GM23338 (cell line): ENCODE data around the gene CNTN5. TPM values are rescaled to one million over a fixed set of nuclear protein-coding genes. Genes with fewer than 3 reads are reported as not detected.

Experiments
- ATAC-seq: fragments of 200-7000 bp; cut with Tn5 transposase; 3 replicates; pipeline ENCODE4 v1.9.1; 2020
- DNase-seq: peaks from one replicate; pipeline ENCODE4 v3.0.0-alpha.2; 2015; ENCODE audit warnings: low spot score
- H2AFZ ChIP-seq: fragments of 200-600 bp; sonication (generic); 2 replicates; pipeline ENCODE4 v1.8.0; 2016; ENCODE audit warnings: antibody characterized with exemption, mild to moderate bottlenecking, moderate library complexity
- H3F3A ChIP-seq: fragments of 200-600 bp; sonication (generic); replicated peaks from 2 replicates; pipeline ENCODE4 v1.8.0; 2017; ENCODE audit warnings: antibody characterized with exemption, mixed run types, low read depth
- H3K27ac ChIP-seq: fragments of 200-600 bp; sonication (generic); 2 replicates; pipeline ENCODE4 v1.6.1; 2016; ENCODE audit warnings: low read depth
- H3K27me3 ChIP-seq: fragments of 200-600 bp; sonication (generic); 2 replicates; pipeline ENCODE4 v1.8.0; 2016; ENCODE audit warnings: mild to moderate bottlenecking, mixed run types, moderate library complexity; ENCODE audit not compliant: insufficient read depth
- H3K36me3 ChIP-seq: fragments of 200-600 bp; sonication (generic); 2 replicates; pipeline ENCODE4 v1.8.0; 2016; ENCODE audit warnings: mild to moderate bottlenecking; ENCODE audit not compliant: insufficient read depth
- H3K4me1 ChIP-seq: fragments of 200-600 bp; sonication (generic); 2 replicates; pipeline ENCODE4 v1.8.0; 2016; ENCODE audit warnings: mild to moderate bottlenecking, moderate library complexity; ENCODE audit not compliant: insufficient read depth
- H3K4me2 ChIP-seq: fragments of 200-600 bp; sonication (generic); 2 replicates; pipeline ENCODE4 v1.7.1; 2017; ENCODE audit warnings: mixed run types
- H3K4me3 ChIP-seq: fragments of 200-600 bp; sonication (generic); 2 replicates; pipeline ENCODE4 v1.6.1; 2016; ENCODE audit warnings: mixed run types
- H3K79me2 ChIP-seq: fragments of 200-600 bp; sonication (generic); replicated peaks from 2 replicates; pipeline ENCODE4 v1.8.0; 2017; ENCODE audit warnings: mild to moderate bottlenecking; ENCODE audit not compliant: insufficient read depth
- H3K9me2 ChIP-seq: fragments of 200-600 bp; sonication (generic); 2 replicates; pipeline ENCODE4 v1.8.0; 2017; ENCODE audit not compliant: insufficient read depth
- H4K20me1 ChIP-seq: fragments of 200-600 bp; sonication (generic); replicated peaks from 2 replicates; pipeline ENCODE4 v1.8.0; 2017; ENCODE audit warnings: mild to moderate bottlenecking; ENCODE audit not compliant: insufficient read depth
- H3K27ac Mint-ChIP-seq: 2 replicates; pipeline ENCODE4 v1.8.0; 2020; ENCODE audit warnings: inconsistent platforms, mild to moderate bottlenecking, moderate library complexity, mixed read lengths
- H3K27me3 Mint-ChIP-seq: 3 replicates; pipeline ENCODE4 v1.8.0; 2022; ENCODE audit warnings: low read depth, mild to moderate bottlenecking, moderate library complexity, mixed read lengths, inconsistent platforms; ENCODE audit not compliant: insufficient read depth, poor library complexity
- H3K36me3 Mint-ChIP-seq: 3 replicates; pipeline ENCODE4 v1.8.0; 2021; ENCODE audit warnings: low read depth, mild to moderate bottlenecking, inconsistent platforms, moderate library complexity, mixed read lengths
- H3K4me1 Mint-ChIP-seq: 3 replicates; pipeline ENCODE4 v1.8.0; 2020; ENCODE audit warnings: mild to moderate bottlenecking, inconsistent platforms, mixed read lengths
- H3K4me3 Mint-ChIP-seq: 3 replicates; pipeline ENCODE4 v1.8.0; 2021; ENCODE audit warnings: moderate library complexity, mild to moderate bottlenecking, inconsistent platforms, mixed read lengths
- H3K9me3 Mint-ChIP-seq: 3 replicates; pipeline ENCODE4 v1.8.0; 2020; ENCODE audit warnings: moderate library complexity, mild to moderate bottlenecking, inconsistent platforms, mixed read lengths
- CREB1 ChIP-seq: fragments of 250-450 bp; sonication (Bioruptor Pico); IDR thresholded peaks from 2 replicates; pipeline ENCODE4 v1.5.0; 2020; ENCODE audit warnings: low read depth, mild to moderate bottlenecking, moderate library complexity
- CTCF ChIP-seq, 2 experiments: fragments of 200-600 bp in 1 of 2; sonication (generic) in 1 of 2; conservative IDR thresholded peaks; 2 replicates each; pipeline versions ENCODE4 v1.5.1 to v1.6.1; 2016 to 2017; ENCODE audit warnings: antibody characterized with exemption in 2 of 2, low read depth in 2 of 2, mild to moderate bottlenecking in 2 of 2, moderate library complexity in 1 of 2
- ETS1 ChIP-seq: IDR thresholded peaks from 2 replicates; pipeline ENCODE4 v1.6.1; 2016; ENCODE audit warnings: antibody characterized with exemption
- EZH2 ChIP-seq: fragments of 200-600 bp; sonication (generic); IDR thresholded peaks from one replicate; pipeline ENCODE4 v1.8.0; 2017; ENCODE audit warnings: antibody characterized with exemption, mild to moderate bottlenecking, low read depth; ENCODE audit not compliant: unreplicated experiment
- EZH2phosphoT487 ChIP-seq: fragments of 200-600 bp; sonication (generic); IDR thresholded peaks from one replicate; pipeline ENCODE4 v1.8.1; 2018; ENCODE audit warnings: antibody characterized with exemption; ENCODE audit not compliant: unreplicated experiment
- JUNB ChIP-seq: IDR thresholded peaks from one replicate; pipeline ENCODE4 v1.6.1; 2016; ENCODE audit warnings: antibody characterized with exemption; ENCODE audit not compliant: unreplicated experiment
- NANOG ChIP-seq: IDR thresholded peaks from 2 replicates; pipeline ENCODE4 v1.6.1; 2016; ENCODE audit warnings: antibody characterized with exemption, borderline replicate concordance
- POLR2AphosphoS5 ChIP-seq: IDR thresholded peaks from 2 replicates; pipeline ENCODE4 v1.6.1; 2016; ENCODE audit warnings: antibody characterized with exemption, low read depth
- REST ChIP-seq: IDR thresholded peaks from one replicate; pipeline ENCODE4 v1.6.1; 2018; ENCODE audit warnings: antibody characterized with exemption; ENCODE audit not compliant: unreplicated experiment
- STAT1 ChIP-seq: IDR thresholded peaks from one replicate; pipeline ENCODE4 v1.6.1; 2016; ENCODE audit warnings: antibody characterized with exemption; ENCODE audit not compliant: unreplicated experiment
- ZNF114 ChIP-seq: fragments of 250-450 bp; sonication (Bioruptor Pico); IDR thresholded peaks from 2 replicates; pipeline ENCODE4 v1.5.0; 2020; ENCODE audit warnings: mild to moderate bottlenecking, moderate library complexity
- ZNF331 ChIP-seq: fragments of 250-450 bp; sonication (Bioruptor Pico); IDR thresholded peaks from 2 replicates; pipeline ENCODE4 v1.5.0; 2020; ENCODE audit warnings: low read depth, mild to moderate bottlenecking, moderate library complexity
- ZNF462 ChIP-seq: fragments of 250-450 bp; sonication (Bioruptor Pico); IDR thresholded peaks from 2 replicates; pipeline ENCODE4 v1.5.0; 2020; ENCODE audit warnings: mild to moderate bottlenecking, moderate library complexity
- polyA plus RNA-seq: library from polyadenylated mRNA; unstranded; fragments of >200 nt; fragmentation: Nextera tagmentation; extraction: Ambion mirVana; gene quantifications from 2 replicates; pipeline ENCODE4 v1.2.1, GENCODE V29; 2016
- total RNA-seq: library from RNA; depleted of rRNA; stranded (reverse); fragments of >200 nt; shearing (Covaris generic); gene quantifications from 2 replicates; pipeline ENCODE4 v1.2.3, GENCODE V29; 2014

The CNTN5 gene
- total and polyA plus RNA-seq, 2 experiments from 2014 or later = not detected

GRCh38 chr11:100359281-100359680 is 1338.5 kb downstream of the CNTN5 start:
- H3K9me3 Mint-ChIP-seq = no peaks in the 10 kb centered on the region
- no peak for TF ChIP-seq EZH2phosphoT487
- TF ChIP-seq NANOG = no peak
- TF ChIP-seq ZNF114 (CRISPR knock-in tag) = no peak
- no peak for TF ChIP-seq ZNF462 (CRISPR knock-in tag)
- no peak for TF ChIP-seq REST
- TF ChIP-seq POLR2AphosphoS5 = no peak
- no peak for TF ChIP-seq ETS1
- TF ChIP-seq CREB1 (CRISPR knock-in tag) = no peak
- no peak for TF ChIP-seq JUNB
- no peak for TF ChIP-seq ZNF331 (CRISPR knock-in tag)
- TF ChIP-seq CTCF (conservative IDR thresholded peaks at IDR 0.05; ENCODE audit: low read depth in 2 of 2) = no peak
- no peak for TF ChIP-seq STAT1
- no peak for TF ChIP-seq EZH2
- Histone ChIP-seq H3K27ac (no peak overlapping the region), H3K79me2 (no peaks in the 10 kb centered on the region), H3F3A (no peaks in the 10 kb centered on the region), H3K4me1 (no peaks in the 10 kb centered on the region), H2AFZ (no peak overlapping the region), H3K4me2 (no peak overlapping the region), H3K36me3 (no peaks in the 10 kb centered on the region), H3K4me3 (no peak overlapping the region), H3K9me2 (no peaks in the 10 kb centered on the region), H4K20me1 (no peaks in the 10 kb centered on the region), H3K27me3 (no peaks in the 10 kb centered on the region)
- DNase-seq (no peak), ATAC-seq (no peak)
- H3K27me3 Mint-ChIP-seq = no peaks in the 10 kb centered on the region
- H3K4me3 Mint-ChIP-seq = no peak overlapping the region
- no peak overlapping the region for H3K27ac Mint-ChIP-seq
- no peaks in the 10 kb centered on the region for H3K36me3 Mint-ChIP-seq
- peaks cover 4% of the 10 kb centered on the region; the same call in 2 of the 3 replicates for H3K4me1 Mint-ChIP-seq
